Loucy (cell line): ENCODE results near the gene TRH.

Source experiments
- H2AFZ ChIP-seq: fragments of 200-600 bp; sonication (generic); 2 replicates; pipeline ENCODE4 v1.6.0; 2016; ENCODE audit warnings: antibody characterized with exemption, mild to moderate bottlenecking, low read length, moderate library complexity
- H3F3A ChIP-seq: fragments of 200-600 bp; 2 replicates; pipeline ENCODE4 v1.6.0; 2016; ENCODE audit warnings: antibody characterized with exemption, low read depth, mild to moderate bottlenecking
- H3K27me3 ChIP-seq: fragments of 200-600 bp; sonication (generic); 2 replicates; pipeline ENCODE4 v1.6.1; 2014; ENCODE audit warnings: low read length, mild to moderate bottlenecking; ENCODE audit not compliant: insufficient read depth, poor library complexity, severe bottlenecking
- H3K36me3 ChIP-seq: fragments of 200-600 bp; sonication (generic); 2 replicates; pipeline ENCODE4 v1.6.1; 2016; ENCODE audit warnings: low read length; ENCODE audit not compliant: insufficient read depth
- H3K4me1 ChIP-seq: fragments of 200-600 bp; sonication (generic); 2 replicates; pipeline ENCODE4 v1.5.1; 2014; ENCODE audit warnings: low read length, mild to moderate bottlenecking; ENCODE audit not compliant: insufficient read depth, poor library complexity, severe bottlenecking
- H3K4me2 ChIP-seq: fragments of 200-600 bp; sonication (generic); 2 replicates; pipeline ENCODE4 v1.6.0; 2014; ENCODE audit warnings: antibody characterized with exemption, low read length, low read depth, mild to moderate bottlenecking; ENCODE audit not compliant: poor library complexity, severe bottlenecking
- H3K4me3 ChIP-seq: fragments of 200-600 bp; sonication (generic); 2 replicates; pipeline ENCODE4 v1.5.1; 2014; ENCODE audit warnings: low read length, mild to moderate bottlenecking, mixed read lengths; ENCODE audit not compliant: poor library complexity, severe bottlenecking
- H3K79me2 ChIP-seq: fragments of 200-600 bp; sonication (generic); 2 replicates; pipeline ENCODE4 v1.6.1; 2014; ENCODE audit warnings: low read length; ENCODE audit not compliant: insufficient read depth
- H3K9ac ChIP-seq: fragments of 200-600 bp; sonication (generic); 2 replicates; pipeline ENCODE4 v1.6.0; 2014; ENCODE audit warnings: mild to moderate bottlenecking, low read depth, low read length, moderate library complexity; ENCODE audit not compliant: poor library complexity, severe bottlenecking
- H3K9me2 ChIP-seq: fragments of 200-600 bp; sonication (generic); replicated peaks from 2 replicates; pipeline ENCODE4 v1.6.1; 2016; ENCODE audit warnings: low read depth, low read length, mixed read lengths
- H3K9me3 ChIP-seq: fragments of 200-600 bp; sonication (generic); 2 replicates; pipeline ENCODE4 v1.6.1; 2014; ENCODE audit warnings: mild to moderate bottlenecking, antibody characterized with exemption, low read length, low read depth; ENCODE audit not compliant: insufficient read depth
- H4K20me1 ChIP-seq: fragments of 200-600 bp; sonication (generic); 2 replicates; pipeline ENCODE4 v1.6.0; 2014; ENCODE audit warnings: antibody characterized with exemption, low read length, mild to moderate bottlenecking; ENCODE audit not compliant: insufficient read depth, poor library complexity, severe bottlenecking
- CTCF ChIP-seq: fragments of 200-600 bp; sonication (generic); conservative IDR thresholded peaks from 2 replicates; pipeline ENCODE4 v1.5.1; 2014; ENCODE audit warnings: mild to moderate bottlenecking, antibody characterized with exemption, low read length
- EZH2phosphoT487 ChIP-seq: fragments of 200-600 bp; IDR thresholded peaks from 2 replicates; pipeline ENCODE4 v1.6.1; 2018; ENCODE audit warnings: antibody characterized with exemption, mild to moderate bottlenecking, moderate library complexity, borderline replicate concordance

The TRH gene

GRCh38 chr3:129978123-129978522 lies 3.6 kb downstream of the TRH start:
- Histone ChIP-seq H3K9ac (no peak overlapping the region), H4K20me1 (no peaks in the 10 kb centered on the region), H3K36me3 (no peaks in the 10 kb centered on the region), H3K9me3 (no peaks in the 10 kb centered on the region), H3K9me2 (no peaks in the 10 kb centered on the region), H3F3A (no peaks in the 10 kb centered on the region), H3K4me3 (no peak overlapping the region), H3K4me2 (no peak overlapping the region), H2AFZ (no peak overlapping the region), H3K79me2 (no peaks in the 10 kb centered on the region), H3K4me1 (peaks cover 16% of the 10 kb centered on the region), H3K27me3 (no peaks in the 10 kb centered on the region)
- TF ChIP-seq EZH2phosphoT487 (no peak), CTCF (no peak)

- Histone ChIP-seq H3K4me3 (no peak overlapping the region), H2AFZ (no peak overlapping the region), H3F3A (no peaks in the 10 kb centered on the region), H3K79me2 (no peaks in the 10 kb centered on the region), H3K9ac (no peak overlapping the region), H3K4me1 (peaks cover 16% of the 10 kb centered on the region), H3K9me2 (no peaks in the 10 kb centered on the region), H3K4me2 (no peak overlapping the region), H3K9me3 (no peaks in the 10 kb centered on the region), H3K27me3 (no peaks in the 10 kb centered on the region), H3K36me3 (no peaks in the 10 kb centered on the region; the same call in 1 of the 2 replicates), H4K20me1 (no peaks in the 10 kb centered on the region)
- TF ChIP-seq CTCF = no peak
- TF ChIP-seq EZH2phosphoT487 = no peak
Observed at GRCh38 chr3:129979905-129980304, 5.4 kb downstream of the TRH start.

- no peak overlapping the region for H3K4me3 ChIP-seq
- H2AFZ ChIP-seq = no peak overlapping the region
- H3K9me2 ChIP-seq = no peaks in the 10 kb centered on the region
- TF ChIP-seq EZH2phosphoT487 = no peak
- no peak for TF ChIP-seq CTCF
- H3K9ac ChIP-seq = no peak overlapping the region
- no peaks in the 10 kb centered on the region for H4K20me1 ChIP-seq
- H3K27me3 ChIP-seq = no peaks in the 10 kb centered on the region
- H3K79me2 ChIP-seq = no peaks in the 10 kb centered on the region
- H3K9me3 ChIP-seq = no peaks in the 10 kb centered on the region
- H3K4me2 ChIP-seq = no peak overlapping the region
- peaks cover 16% of the 10 kb centered on the region for H3K4me1 ChIP-seq
- H3K36me3 ChIP-seq = no peaks in the 10 kb centered on the region; the same call in 1 of the 2 replicates
- no peaks in the 10 kb centered on the region for H3F3A ChIP-seq
Observed at GRCh38 chr3:129983561-129983960, 9.0 kb downstream of the TRH start.
